GM18951 (cell line): ENCODE measurements around the gene KLHL4.
"Not testable (repeated sequence)": the region's sequence is repeated elsewhere in the genome, so short reads cannot be mapped to it uniquely, and the experiment has no call there.

Source experiments
- POLR2A ChIP-seq: IDR thresholded peaks from 4 replicates; pipeline ENCODE4 v1.6.1; 2011; ENCODE audit warnings: mild to moderate bottlenecking; ENCODE audit not compliant: insufficient read length, insufficient read depth; ENCODE audit errors: extremely low read depth
- in situ Hi-C: fragments of 300-500 bp; cut with MboI; formaldehyde crosslinking; loops from one replicate; pipeline ENCODE4 v1.12.0; 2022; ENCODE audit warnings: low sequenced_read_pairs, mixed read lengths, inconsistent platforms; ENCODE audit not compliant: unreplicated experiment

The KLHL4 gene

GRCh38 chrX:87693204-87693603 is 175.6 kb downstream of the KLHL4 start:
- TF ChIP-seq POLR2A = no peak
- in situ Hi-C loops = no loop called here

GRCh38 chrX:87697409-87697808 is 179.8 kb downstream of the KLHL4 start:
- in situ Hi-C loops = no loop called here
- TF ChIP-seq POLR2A = no peak

- TF ChIP-seq POLR2A = no peak
- in situ Hi-C loops = no loop called here
Measured at GRCh38 chrX:87702795-87703194, 185.2 kb downstream of the KLHL4 start.

GRCh38 chrX:87703469-87703868 is 185.9 kb downstream of the KLHL4 start:
- in situ Hi-C loops = not testable (repeated sequence)

- in situ Hi-C loops = no loop called here
- no peak for TF ChIP-seq POLR2A
Measured at GRCh38 chrX:87706134-87706533, 188.5 kb downstream of the KLHL4 start.

- in situ Hi-C loops = no loop called here
Measured at GRCh38 chrX:87710580-87710979, 193.0 kb downstream of the KLHL4 start.

More at GRCh38 chrX:87710580-87710979, 193.0 kb downstream of the KLHL4 start:
- no peak for TF ChIP-seq POLR2A
